Karpas-422 (cell line): ENCODE measurements around the gene RIMS4. TPM values are rescaled to one million over a fixed set of nuclear protein-coding genes. Genes with fewer than 3 reads are reported as not detected.

Experiments
- DNase-seq: peaks from one replicate; pipeline ENCODE4 v3.0.0-alpha.2; 2015
- H2AFZ ChIP-seq: fragments of 200-600 bp; sonication (generic); 2 replicates; pipeline ENCODE4 v1.6.1; 2014; ENCODE audit warnings: antibody characterized with exemption, low read length, mixed read lengths
- H3K27ac ChIP-seq: fragments of 200-600 bp; sonication (generic); 2 replicates; pipeline ENCODE4 v1.5.1; 2014; ENCODE audit warnings: mild to moderate bottlenecking, low read length, moderate library complexity
- H3K27me3 ChIP-seq: fragments of 200-600 bp; sonication (generic); 2 replicates; pipeline ENCODE4 v1.6.1; 2014; ENCODE audit warnings: low read length, mixed read lengths
- H3K36me3 ChIP-seq: fragments of 200-600 bp; sonication (generic); 2 replicates; pipeline ENCODE4 v1.6.1; 2014; ENCODE audit warnings: low read length, mixed read lengths; ENCODE audit not compliant: insufficient read depth
- H3K4me1 ChIP-seq: fragments of 200-600 bp; sonication (generic); 2 replicates; pipeline ENCODE4 v1.6.1; 2014; ENCODE audit warnings: mild to moderate bottlenecking, low read length, mixed read lengths
- H3K4me2 ChIP-seq: fragments of 200-600 bp; sonication (generic); 2 replicates; pipeline ENCODE4 v1.6.1; 2014; ENCODE audit warnings: low read length, low read depth, mild to moderate bottlenecking; ENCODE audit not compliant: poor library complexity, severe bottlenecking
- H3K4me3 ChIP-seq: fragments of 200-600 bp; sonication (generic); 2 replicates; pipeline ENCODE4 v1.5.1; 2014; ENCODE audit warnings: mild to moderate bottlenecking, antibody characterized with exemption, low read length, mixed read lengths
- H3K79me2 ChIP-seq: fragments of 200-600 bp; sonication (generic); 2 replicates; pipeline ENCODE4 v1.6.1; 2014; ENCODE audit warnings: mild to moderate bottlenecking, low read length, mixed read lengths
- H3K9ac ChIP-seq: fragments of 200-600 bp; sonication (generic); 2 replicates; pipeline ENCODE4 v1.6.0; 2014; ENCODE audit warnings: low read length
- H3K9me2 ChIP-seq: fragments of 200-600 bp; sonication (generic), shearing (Covaris generic); replicated peaks from 2 replicates; pipeline ENCODE4 v1.6.0; 2014; ENCODE audit warnings: mild to moderate bottlenecking, low read length, moderate library complexity; ENCODE audit not compliant: insufficient read depth
- H3K9me3 ChIP-seq: fragments of 300-700, 200-600 bp; sonication (generic); 2 replicates; pipeline ENCODE4 v1.6.1; 2014; ENCODE audit warnings: low read length, mixed read lengths
- H4K20me1 ChIP-seq: fragments of 200-600 bp; sonication (generic); 2 replicates; pipeline ENCODE4 v1.6.1; 2014; ENCODE audit warnings: mild to moderate bottlenecking, antibody characterized with exemption, low read length, low read depth; ENCODE audit not compliant: insufficient read depth
- total RNA-seq: library from RNA; depleted of rRNA; stranded (reverse); fragments of >200 nt; shearing (Covaris generic); gene quantifications from 2 replicates; pipeline ENCODE4 v1.2.3, GENCODE V29; 2014; ENCODE audit warnings: low replicate concordance

Gene RIMS4
- total RNA-seq, 1 experiment from 2014 or later = not detected

DNA sequence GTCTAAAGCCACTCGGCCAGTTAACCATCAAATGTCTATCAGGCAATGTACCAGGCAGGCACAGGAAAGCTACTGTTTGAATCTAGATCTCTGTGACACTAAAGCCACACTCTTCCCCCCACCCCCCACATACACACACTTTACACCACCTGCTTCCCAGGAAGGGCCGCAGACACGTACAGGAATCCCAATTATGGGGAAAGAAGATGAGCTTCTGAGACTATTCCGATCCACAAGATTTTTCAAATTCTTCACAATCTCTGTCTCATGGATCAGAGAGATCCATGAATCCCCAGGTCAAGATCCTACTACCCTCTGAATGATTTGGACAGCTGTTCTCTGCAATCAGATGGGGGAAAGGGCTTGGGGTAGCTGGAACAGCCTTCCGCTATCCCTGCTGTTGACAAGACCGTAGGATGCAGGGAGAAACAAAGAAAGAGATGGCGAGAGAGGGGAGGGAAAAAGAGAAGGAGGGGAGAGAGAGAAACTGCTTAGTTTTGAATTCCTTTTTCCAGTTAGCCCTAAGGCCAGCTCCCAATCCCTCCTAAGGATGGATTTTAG, 25.4 kb upstream of the RIMS4 start:
- no peak overlapping the region for H3K27ac ChIP-seq
- H3K79me2 ChIP-seq = no peaks in the 10 kb centered on the region
- H3K4me3 ChIP-seq = no peak overlapping the region
- peaks cover 9% of the 10 kb centered on the region; the same call in 1 of the 2 replicates for H3K4me1 ChIP-seq
- H3K36me3 ChIP-seq = no peaks in the 10 kb centered on the region
- no peaks in the 10 kb centered on the region for H3K9me3 ChIP-seq
- DNase-seq = no peak
- no peaks in the 10 kb centered on the region for H3K27me3 ChIP-seq
- no peaks in the 10 kb centered on the region for H3K9me2 ChIP-seq
- no peak overlapping the region for H3K9ac ChIP-seq
- H3K4me2 ChIP-seq = no peak overlapping the region
- no peaks in the 10 kb centered on the region for H4K20me1 ChIP-seq
- H2AFZ ChIP-seq = no peak overlapping the region

DNA sequence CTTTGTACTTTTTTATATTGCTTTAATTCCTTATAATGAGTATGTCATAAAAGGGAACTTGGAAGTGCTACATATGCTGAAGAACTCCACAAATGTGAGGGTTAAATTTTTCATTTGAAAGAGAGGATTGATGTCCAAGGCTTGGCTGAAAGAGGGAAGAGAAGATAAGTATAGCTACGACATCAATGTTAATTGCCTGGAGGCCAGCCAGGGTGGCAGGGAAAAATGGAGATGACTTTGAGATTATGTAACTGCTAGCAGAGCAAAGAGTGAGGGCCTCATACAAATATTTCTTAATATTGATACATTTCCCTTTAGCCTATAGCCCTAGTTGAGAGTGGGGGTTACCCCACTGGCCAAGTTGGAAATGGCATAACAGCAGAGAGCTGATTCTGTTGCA, 24.8 kb upstream of the RIMS4 start:
- H3K9ac ChIP-seq = no peak overlapping the region
- H4K20me1 ChIP-seq = no peaks in the 10 kb centered on the region
- H3K27me3 ChIP-seq = no peaks in the 10 kb centered on the region
- H2AFZ ChIP-seq = no peak overlapping the region
- H3K27ac ChIP-seq = no peak overlapping the region
- no peak overlapping the region for H3K4me2 ChIP-seq
- no peaks in the 10 kb centered on the region for H3K36me3 ChIP-seq
- H3K79me2 ChIP-seq = no peaks in the 10 kb centered on the region
- no peak for DNase-seq
- H3K4me3 ChIP-seq = no peak overlapping the region
- peaks cover 9% of the 10 kb centered on the region; the same call in 1 of the 2 replicates for H3K4me1 ChIP-seq
- no peaks in the 10 kb centered on the region for H3K9me3 ChIP-seq
- no peaks in the 10 kb centered on the region for H3K9me2 ChIP-seq

- no peaks in the 10 kb centered on the region for H3K79me2 ChIP-seq
- no peaks in the 10 kb centered on the region for H3K27me3 ChIP-seq
- H4K20me1 ChIP-seq = no peaks in the 10 kb centered on the region
- H3K9ac ChIP-seq = no peak overlapping the region
- H2AFZ ChIP-seq = no peak overlapping the region
- DNase-seq = no peak
- H3K4me1 ChIP-seq = peaks cover 9% of the 10 kb centered on the region; the same call in 1 of the 2 replicates
- H3K9me2 ChIP-seq = no peaks in the 10 kb centered on the region
- H3K4me2 ChIP-seq = no peak overlapping the region
- H3K36me3 ChIP-seq = no peaks in the 10 kb centered on the region
- no peaks in the 10 kb centered on the region for H3K9me3 ChIP-seq
- no peak overlapping the region for H3K4me3 ChIP-seq
- no peak overlapping the region for H3K27ac ChIP-seq
These were observed 24.3 kb upstream of the RIMS4 start for GRCh38 chr20:44834693-44835092.

GRCh38 chr20:44833437-44833836, 23.1 kb upstream of the RIMS4 start:
- H3K4me1 ChIP-seq = peaks cover 9% of the 10 kb centered on the region; the same call in 1 of the 2 replicates
- no peaks in the 10 kb centered on the region for H3K27me3 ChIP-seq
- no peak overlapping the region for H2AFZ ChIP-seq
- no peak overlapping the region for H3K9ac ChIP-seq
- no peak overlapping the region for H3K4me2 ChIP-seq
- H3K9me3 ChIP-seq = no peaks in the 10 kb centered on the region
- H3K4me3 ChIP-seq = no peak overlapping the region
- no peaks in the 10 kb centered on the region for H3K9me2 ChIP-seq
- no peaks in the 10 kb centered on the region for H3K79me2 ChIP-seq
- no peaks in the 10 kb centered on the region for H3K36me3 ChIP-seq
- DNase-seq = no peak
- no peak overlapping the region for H3K27ac ChIP-seq
- H4K20me1 ChIP-seq = no peaks in the 10 kb centered on the region

DNA sequence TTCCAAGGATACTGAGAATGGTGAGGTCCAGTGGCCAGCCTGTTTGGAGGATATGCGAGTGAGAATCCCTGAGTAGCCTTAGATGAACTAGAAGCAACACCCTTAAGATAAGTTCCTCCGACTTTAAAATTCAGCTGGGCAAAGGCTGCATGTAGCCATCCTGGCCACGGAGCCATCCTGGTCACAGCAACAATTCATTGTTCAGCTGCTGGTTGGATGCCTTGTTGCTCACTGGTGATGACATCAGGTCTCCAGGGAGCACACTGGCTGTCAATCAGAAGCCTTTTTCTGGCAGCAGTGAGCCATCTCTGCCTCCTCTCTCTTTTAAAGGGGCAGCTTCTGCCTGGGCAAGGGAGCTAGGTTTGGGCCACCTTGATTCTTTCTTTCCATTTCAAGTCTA, 22.4 kb upstream of the RIMS4 start:
- Histone ChIP-seq H3K27me3 (no peaks in the 10 kb centered on the region), H3K4me2 (no peak overlapping the region), H3K9me3 (no peaks in the 10 kb centered on the region), H3K4me1 (peaks cover 9% of the 10 kb centered on the region; the same call in 1 of the 2 replicates), H3K79me2 (no peaks in the 10 kb centered on the region), H3K27ac (no peak overlapping the region), H3K9ac (no peak overlapping the region), H3K4me3 (no peak overlapping the region), H3K36me3 (no peaks in the 10 kb centered on the region), H2AFZ (no peak overlapping the region), H4K20me1 (no peaks in the 10 kb centered on the region), H3K9me2 (no peaks in the 10 kb centered on the region)
- DNase-seq = peak; percentile 75

- H3K36me3 ChIP-seq = no peaks in the 10 kb centered on the region
- H3K79me2 ChIP-seq = no peaks in the 10 kb centered on the region
- peaks cover 6% of the 10 kb centered on the region; the same call in 1 of the 2 replicates for H3K4me1 ChIP-seq
- H3K4me3 ChIP-seq = no peak overlapping the region
- no peak overlapping the region for H3K4me2 ChIP-seq
- no peak overlapping the region for H2AFZ ChIP-seq
- H4K20me1 ChIP-seq = no peaks in the 10 kb centered on the region
- no peaks in the 10 kb centered on the region for H3K9me2 ChIP-seq
- no peaks in the 10 kb centered on the region for H3K27me3 ChIP-seq
- H3K9me3 ChIP-seq = no peaks in the 10 kb centered on the region
- no peak overlapping the region for H3K9ac ChIP-seq
- no peak for DNase-seq
- H3K27ac ChIP-seq = no peak overlapping the region
These were observed 20.6 kb upstream of the RIMS4 start for GRCh38 chr20:44830995-44831394.

DNA sequence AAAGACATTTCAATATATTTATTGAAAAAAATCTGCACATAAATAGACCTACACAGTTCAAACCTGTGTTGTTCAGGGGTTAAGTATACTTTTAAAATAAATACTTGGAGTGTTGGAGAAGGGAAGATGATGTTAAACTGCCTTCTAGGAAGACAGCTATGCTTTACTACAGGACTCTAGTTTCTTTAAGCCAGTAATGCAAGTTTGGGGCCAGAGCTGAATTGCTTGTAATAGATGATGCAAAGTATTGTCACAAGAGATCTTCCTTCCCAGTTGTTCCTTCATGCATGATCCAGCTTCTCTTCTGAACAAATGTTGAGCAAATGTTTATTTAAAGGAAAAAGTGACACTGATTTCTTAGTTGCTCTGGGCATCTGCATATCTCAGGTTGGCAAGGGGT, 20.2 kb upstream of the RIMS4 start:
- no peak overlapping the region for H3K27ac ChIP-seq
- H3K4me3 ChIP-seq = no peak overlapping the region
- H3K4me2 ChIP-seq = no peak overlapping the region
- H3K4me1 ChIP-seq = peaks cover 5% of the 10 kb centered on the region; the same call in 1 of the 2 replicates
- no peaks in the 10 kb centered on the region for H3K36me3 ChIP-seq
- H4K20me1 ChIP-seq = no peaks in the 10 kb centered on the region
- DNase-seq = no peak
- no peaks in the 10 kb centered on the region for H3K79me2 ChIP-seq
- H3K9me2 ChIP-seq = no peaks in the 10 kb centered on the region
- H3K9ac ChIP-seq = no peak overlapping the region
- no peaks in the 10 kb centered on the region for H3K9me3 ChIP-seq
- H2AFZ ChIP-seq = no peak overlapping the region
- no peaks in the 10 kb centered on the region for H3K27me3 ChIP-seq

DNA sequence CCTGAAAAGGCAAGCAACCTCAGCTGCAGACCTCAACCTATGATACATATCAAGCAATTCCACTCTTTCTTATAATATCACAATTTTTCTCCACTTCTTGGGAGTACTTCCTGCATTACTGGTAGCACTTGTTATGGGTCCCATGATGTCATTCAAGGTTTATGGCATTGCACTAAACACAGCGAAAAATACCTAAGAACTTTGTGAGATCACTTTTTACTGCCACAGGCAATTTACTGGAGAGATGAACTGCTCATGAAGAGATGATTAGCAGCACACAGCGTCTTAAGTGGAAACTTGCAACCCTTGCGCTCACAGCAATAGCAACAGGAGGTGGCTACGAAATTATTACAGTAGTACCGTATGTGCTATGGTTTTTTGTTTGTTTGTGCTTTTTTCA, 19.3 kb upstream of the RIMS4 start:
- Histone ChIP-seq H3K9ac (no peak overlapping the region), H3K4me1 (peaks cover 5% of the 10 kb centered on the region; the same call in 1 of the 2 replicates), H3K27ac (no peak overlapping the region), H2AFZ (no peak overlapping the region), H3K79me2 (no peaks in the 10 kb centered on the region), H3K27me3 (no peaks in the 10 kb centered on the region), H3K4me3 (no peak overlapping the region), H3K4me2 (no peak overlapping the region), H4K20me1 (no peaks in the 10 kb centered on the region), H3K9me2 (no peaks in the 10 kb centered on the region), H3K36me3 (no peaks in the 10 kb centered on the region), H3K9me3 (no peaks in the 10 kb centered on the region)
- no peak for DNase-seq
